AG09309 (cell line): ENCODE measurements around the gene SLC6A5.

Source experiments
- DNase-seq: peaks from one replicate; pipeline ENCODE4 v3.0.0-alpha.2; 2010; ENCODE audit warnings: low read depth
- H3K4me3 ChIP-seq: 2 replicates; pipeline ENCODE4 v1.5.1; 2011; ENCODE audit warnings: mild to moderate bottlenecking, low read depth, low read length, moderate library complexity; ENCODE audit not compliant: control insufficient read depth
- CTCF ChIP-seq: IDR thresholded peaks from 2 replicates; pipeline ENCODE4 v1.5.1; 2011; ENCODE audit warnings: mild to moderate bottlenecking, low read depth, low read length, inconsistent platforms; ENCODE audit not compliant: insufficient read depth, control insufficient read depth; ENCODE audit errors: missing control alignments

Gene SLC6A5

GRCh38 chr11:20671856-20672546 lies 72.6 kb downstream of the SLC6A5 start:
- DNase-seq: no peak
- no peak overlapping the region for H3K4me3 ChIP-seq
- no peak for TF ChIP-seq CTCF

- TF ChIP-seq CTCF: peak; percentile 32
- DNase-seq: no peak
- H3K4me3 ChIP-seq: no peak overlapping the region
These were observed 73.2 kb downstream of the SLC6A5 start for GRCh38 chr11:20672575-20672974.

- H3K4me3 ChIP-seq: no peak overlapping the region
- TF ChIP-seq CTCF: no peak
- DNase-seq: no peak
These were observed 77.2 kb downstream of the SLC6A5 start for GRCh38 chr11:20676658-20677057.

GRCh38 chr11:20688761-20689160 lies 89.4 kb downstream of the SLC6A5 start:
- no peak for TF ChIP-seq CTCF
- H3K4me3 ChIP-seq: no peak overlapping the region
- DNase-seq: no peak

GRCh38 chr11:20707876-20708275 lies 108.5 kb downstream of the SLC6A5 start:
- no peak for DNase-seq
- no peak for TF ChIP-seq CTCF
- no peak overlapping the region for H3K4me3 ChIP-seq
